ENCODE measurements around the gene CNOT10. TPM values are rescaled to one million over a fixed set of nuclear protein-coding genes. Genes with fewer than 3 reads are reported as not detected.

CNOT10 gene
- total RNA-seq, 4 donors from 2014 or later = 22.9 to 49.2 (median 28.4) TPM

DNA sequence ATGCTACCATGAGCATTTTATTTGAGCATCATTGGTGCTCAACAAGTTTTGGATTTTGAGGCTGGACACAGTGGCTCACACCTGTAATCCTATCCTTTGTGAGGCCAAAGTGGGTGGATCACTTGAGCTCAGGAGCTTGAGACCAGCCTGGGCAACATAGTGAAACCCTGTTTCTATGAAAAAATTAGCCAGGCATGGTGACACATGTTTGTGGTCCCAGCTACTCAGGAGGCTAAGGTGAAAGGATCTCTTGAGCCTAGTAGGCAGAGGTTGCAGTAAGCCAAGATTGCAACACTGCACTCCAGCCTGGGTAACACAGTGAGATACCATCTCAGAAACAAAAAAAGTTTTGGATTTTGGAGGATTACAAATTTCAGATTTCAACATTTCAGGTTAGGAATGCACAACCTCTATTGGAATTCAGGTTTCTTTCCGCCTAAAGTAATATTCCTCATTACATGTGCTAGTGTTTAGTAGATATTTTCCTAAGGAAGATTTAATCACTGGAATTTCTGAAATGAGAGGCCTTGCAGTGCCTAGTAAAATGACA lies 27.6 kb downstream of the CNOT10 start:
- 96% methylated on average over 1 of the region's 1 CpG for WGBS
- Histone ChIP-seq H3K4me1 (no peaks in the 10 kb centered on the region), H3K27me3 (no peaks in the 10 kb centered on the region), H3K36me3 (peaks cover 53% of the 10 kb centered on the region), H3K4me3 (no peak overlapping the region), H3K27ac (no peak overlapping the region), H3K9me3 (no peaks in the 10 kb centered on the region)
- no peak for DNase-seq (ENCODE audit: low spot score in 2 of 2)
- TF ChIP-seq, protein P1, sequence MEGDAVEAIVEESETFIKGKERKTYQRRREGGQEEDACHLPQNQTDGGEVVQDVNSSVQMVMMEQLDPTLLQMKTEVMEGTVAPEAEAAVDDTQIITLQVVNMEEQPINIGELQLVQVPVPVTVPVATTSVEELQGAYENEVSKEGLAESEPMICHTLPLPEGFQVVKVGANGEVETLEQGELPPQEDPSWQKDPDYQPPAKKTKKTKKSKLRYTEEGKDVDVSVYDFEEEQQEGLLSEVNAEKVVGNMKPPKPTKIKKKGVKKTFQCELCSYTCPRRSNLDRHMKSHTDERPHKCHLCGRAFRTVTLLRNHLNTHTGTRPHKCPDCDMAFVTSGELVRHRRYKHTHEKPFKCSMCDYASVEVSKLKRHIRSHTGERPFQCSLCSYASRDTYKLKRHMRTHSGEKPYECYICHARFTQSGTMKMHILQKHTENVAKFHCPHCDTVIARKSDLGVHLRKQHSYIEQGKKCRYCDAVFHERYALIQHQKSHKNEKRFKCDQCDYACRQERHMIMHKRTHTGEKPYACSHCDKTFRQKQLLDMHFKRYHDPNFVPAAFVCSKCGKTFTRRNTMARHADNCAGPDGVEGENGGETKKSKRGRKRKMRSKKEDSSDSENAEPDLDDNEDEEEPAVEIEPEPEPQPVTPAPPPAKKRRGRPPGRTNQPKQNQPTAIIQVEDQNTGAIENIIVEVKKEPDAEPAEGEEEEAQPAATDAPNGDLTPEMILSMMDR (IDR thresholded peaks at IDR 0.05) = no peak
- TF ChIP-seq POLR2AphosphoS5 (IDR thresholded peaks at IDR 0.05) (no peak), POLR2A (IDR thresholded peaks at IDR 0.05) (no peak)

DNA sequence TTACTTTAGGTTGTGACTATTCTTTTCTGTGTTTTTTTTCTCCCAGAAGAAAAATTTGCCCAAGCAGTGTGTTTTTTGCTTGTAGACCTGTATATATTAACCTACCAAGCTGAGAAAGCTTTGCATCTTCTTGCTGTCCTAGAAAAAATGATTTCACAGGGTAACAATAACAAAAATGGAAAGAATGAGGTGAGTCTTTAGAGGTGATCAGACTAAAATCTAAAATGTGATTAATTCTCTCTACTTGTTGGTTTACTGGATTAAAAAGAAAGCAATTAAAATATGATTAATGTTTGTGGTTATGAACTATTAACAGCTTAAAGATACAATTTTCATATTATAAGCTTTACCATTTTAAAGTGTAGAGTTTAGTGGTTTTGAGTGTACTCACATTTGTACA lies 28.2 kb downstream of the CNOT10 start:
- Histone ChIP-seq H3K4me1 (no peaks in the 10 kb centered on the region), H3K9me3 (no peaks in the 10 kb centered on the region), H3K4me3 (no peak overlapping the region), H3K36me3 (peaks cover 59% of the 10 kb centered on the region), H3K27me3 (no peaks in the 10 kb centered on the region), H3K27ac (no peak overlapping the region)
- DNase-seq (ENCODE audit: low spot score in 2 of 2) = no peak
- TF ChIP-seq, protein P1 (IDR thresholded peaks at IDR 0.05) = no peak
- TF ChIP-seq POLR2A (IDR thresholded peaks at IDR 0.05) (no peak), POLR2AphosphoS5 (IDR thresholded peaks at IDR 0.05) (no peak), EP300 (IDR thresholded peaks at IDR 0.05) (no peak)

DNA sequence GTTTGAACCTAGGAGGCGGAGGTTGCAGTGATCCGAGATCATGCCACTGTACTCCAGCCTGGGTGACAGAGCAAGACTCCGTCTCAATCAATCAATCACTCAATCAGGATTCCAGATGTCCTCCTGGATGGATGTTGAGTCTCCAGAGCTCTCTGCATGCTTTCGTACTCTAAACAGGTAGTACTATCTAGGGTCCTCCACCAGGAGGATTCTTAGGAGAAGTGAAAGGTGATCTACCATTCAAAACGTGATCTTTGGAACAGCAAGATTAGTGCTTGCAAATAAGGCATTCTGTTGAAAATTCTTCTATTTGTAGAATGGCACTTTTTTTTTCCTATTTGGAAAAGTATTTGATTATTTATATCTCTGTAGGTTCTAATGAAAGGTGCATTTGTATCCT lies 34.3 kb downstream of the CNOT10 start:
- H3K36me3 ChIP-seq = peaks cover 54% of the 10 kb centered on the region
- 89% methylated on average over 5 of the region's 5 CpGs for WGBS
- no peak for DNase-seq (ENCODE audit: low spot score in 2 of 2)
- TF ChIP-seq, protein P1 (IDR thresholded peaks at IDR 0.05) = no peak
- no peak for TF ChIP-seq EP300 (IDR thresholded peaks at IDR 0.05)
- no peak for TF ChIP-seq POLR2A (IDR thresholded peaks at IDR 0.05)
- TF ChIP-seq POLR2AphosphoS5 (IDR thresholded peaks at IDR 0.05) = no peak
- H3K27me3 ChIP-seq = no peaks in the 10 kb centered on the region
- H3K9me3 ChIP-seq = no peaks in the 10 kb centered on the region
- H3K4me1 ChIP-seq = no peaks in the 10 kb centered on the region
- no peak overlapping the region for H3K27ac ChIP-seq
- H3K4me3 ChIP-seq = no peak overlapping the region

DNA sequence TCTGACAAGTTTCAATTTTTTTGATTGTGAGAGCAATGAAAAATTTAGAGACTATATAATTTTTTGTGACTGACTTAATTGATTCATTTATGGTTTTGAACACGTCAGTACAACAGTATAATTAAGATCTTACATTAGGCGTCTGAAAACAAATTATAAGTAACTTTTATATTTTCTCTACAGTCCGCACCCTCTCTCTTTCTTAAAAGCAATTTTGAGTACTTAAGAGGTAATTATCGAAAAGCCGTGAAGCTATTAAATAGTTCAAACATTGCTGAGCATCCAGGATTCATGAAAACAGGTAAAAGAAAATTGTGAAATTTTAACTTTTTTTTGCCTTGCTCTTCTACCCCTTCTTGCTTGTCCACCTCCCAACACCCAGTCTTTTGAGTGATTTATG lies 34.9 kb downstream of the CNOT10 start:
- Histone ChIP-seq H3K27me3 (no peaks in the 10 kb centered on the region), H3K9me3 (no peaks in the 10 kb centered on the region), H3K27ac (no peak overlapping the region), H3K4me3 (no peak overlapping the region), H3K36me3 (peaks cover 59% of the 10 kb centered on the region), H3K4me1 (no peaks in the 10 kb centered on the region)
- DNase-seq (ENCODE audit: low spot score in 2 of 2) = no peak
- TF ChIP-seq POLR2A (IDR thresholded peaks at IDR 0.05) = no peak
- TF ChIP-seq EP300 (IDR thresholded peaks at IDR 0.05) = no peak
- TF ChIP-seq POLR2AphosphoS5 (IDR thresholded peaks at IDR 0.05) = no peak
- TF ChIP-seq, protein P1 (IDR thresholded peaks at IDR 0.05) = no peak
- WGBS = 94% methylated on average over 5 of the region's 5 CpGs

DNA sequence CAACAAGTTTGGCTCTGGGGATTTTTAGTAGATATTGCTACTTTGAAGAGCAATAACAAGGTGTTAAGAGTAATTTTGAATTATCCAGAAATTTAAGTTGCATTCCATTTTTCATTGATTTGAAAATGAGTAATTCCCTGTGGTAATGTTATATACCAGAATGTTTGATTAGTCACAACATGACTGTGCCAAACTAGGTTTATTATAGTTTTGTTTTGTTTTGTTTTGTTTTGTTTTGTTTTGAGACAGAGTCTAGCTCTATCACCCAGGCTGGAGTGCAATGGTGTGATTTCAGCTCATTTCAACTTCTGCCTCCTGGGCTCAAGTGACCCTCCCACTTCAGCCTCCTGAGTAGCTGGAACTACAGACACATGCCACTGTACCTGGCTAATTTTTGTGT lies 40.7 kb downstream of the CNOT10 start:
- Histone ChIP-seq H3K4me1 (no peaks in the 10 kb centered on the region), H3K9me3 (no peaks in the 10 kb centered on the region), H3K4me3 (no peak overlapping the region), H3K27me3 (no peaks in the 10 kb centered on the region), H3K36me3 (peaks cover 61% of the 10 kb centered on the region), H3K27ac (no peak overlapping the region)
- DNase-seq (ENCODE audit: low spot score in 2 of 2) = no peak
- no peak for TF ChIP-seq POLR2A (IDR thresholded peaks at IDR 0.05)
- TF ChIP-seq EP300 (IDR thresholded peaks at IDR 0.05) = no peak
- TF ChIP-seq POLR2AphosphoS5 (IDR thresholded peaks at IDR 0.05) = no peak
- TF ChIP-seq, protein P1 (IDR thresholded peaks at IDR 0.05) = no peak

Data from suprapubic skin (tissue), 4 donors.